T-helper 2 cell treated with Interferon-gamma antibody and Interleukin-4, amounts not matched to agents 5 μg/mL and 100 μg/mL, for 36 hours (primary cell): ENCODE measurements around the gene SCARF2.
A peak's percentile ranks its signal among the peaks of the same experiment; 100 is the strongest.
"Not testable (repeated sequence)": the region's sequence is repeated elsewhere in the genome, so short reads cannot be mapped to it uniquely, and the experiment has no call there.

ENCODE experiments used
- DNase-seq: peaks from one replicate; pipeline ENCODE4 v3.0.0; 2021; ENCODE audit warnings: low spot score
- H3K27ac Mint-ChIP-seq: one replicate; pipeline ENCODE4 v1.8.0; 2021; ENCODE audit warnings: mild to moderate bottlenecking, mixed read lengths
- H3K27me3 Mint-ChIP-seq: one replicate; pipeline ENCODE4 v1.8.0; 2021; ENCODE audit warnings: low read depth, mixed read lengths
- H3K36me3 Mint-ChIP-seq: one replicate; pipeline ENCODE4 v1.8.0; 2021; ENCODE audit warnings: low read depth, mixed read lengths
- H3K4me1 Mint-ChIP-seq: one replicate; pipeline ENCODE4 v1.8.0; 2021; ENCODE audit warnings: low read depth, mixed read lengths
- H3K4me3 Mint-ChIP-seq: one replicate; pipeline ENCODE4 v1.8.0; 2022; ENCODE audit warnings: mild to moderate bottlenecking, moderate library complexity, mixed read lengths
- H3K9me3 Mint-ChIP-seq: one replicate; pipeline ENCODE4 v1.8.0; 2021; ENCODE audit warnings: mixed read lengths

SCARF2 gene, protein sequence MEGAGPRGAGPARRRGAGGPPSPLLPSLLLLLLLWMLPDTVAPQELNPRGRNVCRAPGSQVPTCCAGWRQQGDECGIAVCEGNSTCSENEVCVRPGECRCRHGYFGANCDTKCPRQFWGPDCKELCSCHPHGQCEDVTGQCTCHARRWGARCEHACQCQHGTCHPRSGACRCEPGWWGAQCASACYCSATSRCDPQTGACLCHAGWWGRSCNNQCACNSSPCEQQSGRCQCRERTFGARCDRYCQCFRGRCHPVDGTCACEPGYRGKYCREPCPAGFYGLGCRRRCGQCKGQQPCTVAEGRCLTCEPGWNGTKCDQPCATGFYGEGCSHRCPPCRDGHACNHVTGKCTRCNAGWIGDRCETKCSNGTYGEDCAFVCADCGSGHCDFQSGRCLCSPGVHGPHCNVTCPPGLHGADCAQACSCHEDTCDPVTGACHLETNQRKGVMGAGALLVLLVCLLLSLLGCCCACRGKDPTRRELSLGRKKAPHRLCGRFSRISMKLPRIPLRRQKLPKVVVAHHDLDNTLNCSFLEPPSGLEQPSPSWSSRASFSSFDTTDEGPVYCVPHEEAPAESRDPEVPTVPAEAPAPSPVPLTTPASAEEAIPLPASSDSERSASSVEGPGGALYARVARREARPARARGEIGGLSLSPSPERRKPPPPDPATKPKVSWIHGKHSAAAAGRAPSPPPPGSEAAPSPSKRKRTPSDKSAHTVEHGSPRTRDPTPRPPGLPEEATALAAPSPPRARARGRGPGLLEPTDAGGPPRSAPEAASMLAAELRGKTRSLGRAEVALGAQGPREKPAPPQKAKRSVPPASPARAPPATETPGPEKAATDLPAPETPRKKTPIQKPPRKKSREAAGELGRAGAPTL

DNA sequence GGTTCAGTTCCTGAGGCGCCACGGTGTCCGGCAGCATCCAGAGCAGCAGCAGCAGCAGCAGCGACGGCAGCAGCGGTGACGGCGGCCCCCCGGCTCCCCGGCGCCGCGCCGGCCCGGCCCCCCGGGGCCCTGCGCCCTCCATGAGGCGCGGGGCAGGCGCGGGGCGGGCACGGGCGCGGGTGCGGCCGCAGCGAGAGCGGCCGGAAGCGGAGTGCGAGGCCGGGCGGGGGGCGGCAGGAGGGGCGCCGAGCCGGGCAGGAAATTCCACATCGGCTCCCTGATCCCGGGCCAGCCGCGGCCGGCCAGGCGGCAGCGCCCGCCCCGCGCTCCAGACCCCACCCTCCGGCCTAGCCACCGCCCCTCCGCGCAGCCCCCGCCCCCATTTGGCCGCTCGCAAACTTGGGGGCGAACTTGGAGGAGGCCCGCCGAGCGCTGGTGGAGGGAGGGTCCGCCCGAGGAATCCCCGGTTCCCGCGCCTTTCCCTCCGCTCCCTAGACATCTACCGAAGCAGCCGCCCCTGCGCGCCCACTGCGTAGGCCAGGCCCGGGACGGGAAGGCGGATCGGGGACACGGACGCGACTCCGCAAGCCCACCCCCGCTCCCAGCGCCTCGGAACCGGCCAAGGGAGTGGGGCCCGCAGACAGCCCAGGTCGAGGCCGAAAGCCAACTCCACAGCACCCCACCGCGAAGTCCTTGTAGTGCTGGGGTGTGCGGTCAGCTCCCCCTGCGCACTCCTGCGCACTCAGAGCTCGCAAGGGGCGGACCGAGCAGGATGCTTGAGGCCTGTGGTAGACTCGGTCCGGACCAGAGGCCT lies at the start of gene SCARF2:
TSS of gene SCARF2 (minus strand) at position 213 of the 814 bp plus-strand sequence. CDS start at position 142, 71 bp downstream.
- Mint-ChIP-seq H3K36me3 (peaks cover 11% of the 10 kb centered on the region), H3K4me1 (peaks cover 4% of the 10 kb centered on the region), H3K4me3 (peak within 1 kb of the TSS; percentile 67), H3K9me3 (no peaks in the 10 kb centered on the region), H3K27me3 (peaks cover 54% of the 10 kb centered on the region), H3K27ac (peak within 1 kb of the TSS; percentile 29)
- no peak for DNase-seq

- Mint-ChIP-seq H3K9me3 (no peaks in the 10 kb centered on the region), H3K4me1 (peaks cover 18% of the 10 kb centered on the region), H3K27ac (no peak overlapping the region), H3K4me3 (no peak overlapping the region), H3K36me3 (peaks cover 41% of the 10 kb centered on the region), H3K27me3 (no peaks in the 10 kb centered on the region)
- no peak for DNase-seq
Measured at GRCh38 chr22:20486229-20486628, 48.6 kb upstream of the SCARF2 start.

- Mint-ChIP-seq H3K27ac (no peak overlapping the region), H3K27me3 (no peaks in the 10 kb centered on the region), H3K36me3 (peaks cover 44% of the 10 kb centered on the region), H3K4me3 (no peak overlapping the region), H3K4me1 (peaks cover 14% of the 10 kb centered on the region), H3K9me3 (no peaks in the 10 kb centered on the region)
- DNase-seq = no peak
Measured at GRCh38 chr22:20484948-20485683, 47.5 kb upstream of the SCARF2 start.

GRCh38 chr22:20483771-20484170 lies 46.1 kb upstream of the SCARF2 start:
- no peak for DNase-seq
- Mint-ChIP-seq H3K27me3 (no peaks in the 10 kb centered on the region), H3K4me1 (peaks cover 17% of the 10 kb centered on the region), H3K36me3 (peaks cover 44% of the 10 kb centered on the region), H3K9me3 (no peaks in the 10 kb centered on the region), H3K4me3 (no peak overlapping the region), H3K27ac (no peak overlapping the region)

- H3K27ac Mint-ChIP-seq, DNase-seq, H3K27me3 Mint-ChIP-seq, H3K9me3 Mint-ChIP-seq, H3K4me3 Mint-ChIP-seq: not testable (repeated sequence)
- peaks cover 16% of the 10 kb centered on the region for H3K4me1 Mint-ChIP-seq
- peaks cover 39% of the 10 kb centered on the region for H3K36me3 Mint-ChIP-seq
Measured at GRCh38 chr22:20483143-20483506, 45.5 kb upstream of the SCARF2 start.

DNA sequence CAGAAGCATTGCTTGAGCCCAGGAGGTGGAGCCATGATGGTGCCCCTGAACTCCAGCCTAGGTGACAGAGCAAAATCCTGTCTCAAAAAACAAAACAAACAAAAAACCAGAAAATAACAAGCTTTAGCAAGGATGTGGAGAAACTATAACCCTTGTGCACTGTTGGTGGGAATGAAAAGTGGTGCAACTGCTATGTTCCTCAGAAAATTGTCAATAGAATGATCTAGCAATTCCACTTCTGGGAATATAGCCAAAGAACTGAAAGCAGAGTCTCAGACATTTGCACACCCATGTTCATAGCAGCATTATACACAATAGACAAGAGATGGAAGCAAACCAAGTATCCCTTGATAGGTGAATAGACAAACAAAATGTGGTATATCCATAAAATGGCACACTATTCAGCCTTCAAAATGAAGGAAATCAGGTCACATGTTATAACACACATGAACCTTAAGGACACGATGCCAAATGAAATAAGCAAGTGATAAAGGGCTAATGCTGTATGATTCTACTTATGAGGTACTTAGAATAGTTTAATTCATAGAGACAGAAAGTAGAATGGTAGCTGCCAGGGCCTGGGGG lies 42.1 kb upstream of the SCARF2 start:
- no peaks in the 10 kb centered on the region for H3K27me3 Mint-ChIP-seq
- no peak overlapping the region for H3K4me3 Mint-ChIP-seq
- H3K27ac Mint-ChIP-seq = peak overlapping the region; percentile 4
- peaks cover 33% of the 10 kb centered on the region for H3K36me3 Mint-ChIP-seq
- H3K4me1 Mint-ChIP-seq = peaks cover 26% of the 10 kb centered on the region
- no peaks in the 10 kb centered on the region for H3K9me3 Mint-ChIP-seq
- DNase-seq = no peak

DNA sequence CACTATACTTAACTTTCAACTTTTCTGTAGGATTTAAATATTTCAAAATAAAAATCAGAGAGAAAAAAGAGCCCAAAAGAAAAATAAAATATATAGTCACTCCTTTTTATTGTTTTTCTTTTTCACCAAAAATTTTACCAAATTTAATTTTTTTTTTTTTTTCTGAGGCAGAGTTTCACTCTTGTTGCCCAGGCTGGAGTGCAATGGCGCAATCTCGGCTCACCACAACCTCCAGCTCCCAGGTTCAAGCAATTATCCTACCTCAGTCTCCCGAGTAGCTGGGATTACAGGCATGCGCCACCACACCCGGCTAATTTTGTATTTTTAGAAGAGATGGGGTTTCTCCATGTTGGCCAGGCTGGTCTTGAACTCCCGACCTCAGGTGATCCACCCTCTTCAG lies 40.4 kb upstream of the SCARF2 start:
- not testable (repeated sequence) for H3K27me3 Mint-ChIP-seq, H3K9me3 Mint-ChIP-seq, DNase-seq, H3K4me3 Mint-ChIP-seq, H3K27ac Mint-ChIP-seq
- H3K4me1 Mint-ChIP-seq = peaks cover 31% of the 10 kb centered on the region
- H3K36me3 Mint-ChIP-seq = peaks cover 27% of the 10 kb centered on the region

DNA sequence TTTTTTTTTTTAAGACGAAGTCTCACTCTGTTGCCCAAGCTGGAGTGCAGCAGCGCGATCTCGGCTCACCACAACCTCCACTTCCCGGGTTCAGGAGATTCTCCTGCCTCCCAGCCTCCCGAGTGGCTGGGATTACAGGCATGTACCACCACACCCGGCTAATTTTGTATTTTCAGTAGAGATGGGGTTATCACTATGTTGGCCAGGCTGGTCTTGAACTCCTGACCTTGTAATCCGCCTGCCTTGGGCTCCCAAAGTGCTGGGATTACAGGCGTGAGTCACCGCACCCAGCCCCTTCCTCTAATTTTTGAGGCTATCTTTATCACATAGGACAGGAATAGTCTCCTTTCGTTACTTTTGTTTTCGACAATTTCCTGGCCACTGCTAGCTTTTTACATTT lies 37.9 kb upstream of the SCARF2 start:
- Mint-ChIP-seq H3K4me3 (peak overlapping the region; percentile 51), H3K27ac (peak overlapping the region; percentile 75), H3K4me1 (peaks cover 34% of the 10 kb centered on the region), H3K36me3 (peaks cover 32% of the 10 kb centered on the region)
- H3K27me3 Mint-ChIP-seq, DNase-seq, H3K9me3 Mint-ChIP-seq: not testable (repeated sequence)

GRCh38 chr22:20475115-20475436 lies 37.5 kb upstream of the SCARF2 start:
- Mint-ChIP-seq H3K4me1 (peaks cover 31% of the 10 kb centered on the region), H3K27ac (peak overlapping the region; percentile 75), H3K4me3 (peak overlapping the region; percentile 51), H3K9me3 (no peaks in the 10 kb centered on the region), H3K27me3 (no peaks in the 10 kb centered on the region), H3K36me3 (peaks cover 31% of the 10 kb centered on the region)
- no peak for DNase-seq

DNA sequence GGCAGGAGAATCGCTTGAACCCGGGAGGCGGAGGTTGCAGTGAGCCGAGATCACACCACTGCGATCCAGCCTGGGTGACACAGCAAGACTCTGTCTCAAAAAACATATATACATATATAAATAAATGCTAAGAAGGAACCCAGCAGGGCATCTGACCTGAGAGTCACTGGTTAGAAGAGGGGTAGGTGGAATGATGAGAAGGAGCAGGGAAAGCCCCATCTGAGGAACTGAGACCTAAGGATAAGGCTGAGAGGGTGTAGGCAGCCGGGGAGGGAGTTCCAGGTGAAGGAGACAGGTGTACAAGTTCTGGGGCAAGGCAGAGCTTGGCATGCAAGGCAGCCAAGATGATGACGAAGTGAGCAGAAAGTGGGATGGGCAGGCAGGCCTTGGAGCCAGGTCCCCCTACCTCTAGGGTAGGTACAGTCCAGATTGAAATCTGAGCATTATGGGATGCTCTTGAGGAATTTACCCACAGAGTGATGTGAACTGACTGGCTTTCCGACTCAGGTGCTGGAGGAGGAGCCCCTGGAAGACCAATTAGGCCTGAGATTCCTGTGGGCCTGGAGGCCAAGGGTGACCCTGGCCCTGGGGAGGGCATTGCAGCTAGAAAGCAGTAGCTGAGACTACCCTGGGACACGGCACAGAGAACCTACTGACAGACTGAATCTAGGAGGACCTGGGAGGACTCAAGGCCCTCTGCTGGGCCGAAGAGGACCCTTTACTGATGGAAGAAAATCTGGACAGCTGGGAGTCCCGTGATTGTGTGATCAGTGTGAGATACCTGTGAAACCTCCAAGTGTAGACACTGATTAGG lies 35.2 kb upstream of the SCARF2 start:
- H3K9me3 Mint-ChIP-seq = no peaks in the 10 kb centered on the region
- H3K36me3 Mint-ChIP-seq = peaks cover 33% of the 10 kb centered on the region
- peak overlapping the region; percentile 78 for H3K27ac Mint-ChIP-seq
- H3K27me3 Mint-ChIP-seq = no peaks in the 10 kb centered on the region
- H3K4me3 Mint-ChIP-seq = no peak overlapping the region
- DNase-seq = no peak
- H3K4me1 Mint-ChIP-seq = peaks cover 30% of the 10 kb centered on the region

DNA sequence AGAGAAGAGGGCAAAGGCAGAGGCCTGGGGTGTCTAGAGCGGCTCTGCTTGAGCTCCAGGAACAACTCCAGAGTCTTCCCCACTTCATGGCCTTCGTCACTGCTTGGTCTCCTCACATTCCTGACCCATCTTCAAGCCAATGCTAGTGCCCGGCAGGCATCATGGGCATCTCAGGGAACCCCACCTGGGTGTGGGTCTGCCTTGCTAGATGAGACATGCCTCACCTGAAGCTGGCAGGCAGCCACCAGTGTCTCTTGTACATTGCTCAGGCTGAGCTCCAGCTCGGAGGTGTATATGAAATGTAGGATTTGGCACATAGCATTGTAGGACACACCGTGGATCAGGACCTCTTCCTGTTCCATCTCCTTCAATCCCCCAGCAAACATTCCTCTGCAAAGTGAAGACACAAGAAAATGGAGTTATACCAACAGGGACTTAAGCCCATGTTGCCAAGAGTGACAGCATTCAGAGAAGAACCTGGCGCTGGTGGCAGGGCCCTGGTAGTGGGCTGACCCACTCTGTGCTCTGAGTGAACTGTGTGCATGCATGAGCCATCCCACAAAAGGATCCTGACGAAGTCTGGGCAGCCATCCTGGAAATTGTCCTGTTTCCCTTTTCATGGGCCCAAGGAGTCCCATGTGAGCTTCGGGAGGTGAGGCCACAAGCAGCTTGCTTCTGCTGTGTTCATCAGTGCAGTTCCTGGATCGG lies 33.7 kb upstream of the SCARF2 start:
- peaks cover 36% of the 10 kb centered on the region for H3K36me3 Mint-ChIP-seq
- H3K4me3 Mint-ChIP-seq = no peak overlapping the region
- no peak overlapping the region for H3K27ac Mint-ChIP-seq
- no peaks in the 10 kb centered on the region for H3K9me3 Mint-ChIP-seq
- H3K27me3 Mint-ChIP-seq = no peaks in the 10 kb centered on the region
- no peak for DNase-seq
- H3K4me1 Mint-ChIP-seq = peaks cover 38% of the 10 kb centered on the region

DNA sequence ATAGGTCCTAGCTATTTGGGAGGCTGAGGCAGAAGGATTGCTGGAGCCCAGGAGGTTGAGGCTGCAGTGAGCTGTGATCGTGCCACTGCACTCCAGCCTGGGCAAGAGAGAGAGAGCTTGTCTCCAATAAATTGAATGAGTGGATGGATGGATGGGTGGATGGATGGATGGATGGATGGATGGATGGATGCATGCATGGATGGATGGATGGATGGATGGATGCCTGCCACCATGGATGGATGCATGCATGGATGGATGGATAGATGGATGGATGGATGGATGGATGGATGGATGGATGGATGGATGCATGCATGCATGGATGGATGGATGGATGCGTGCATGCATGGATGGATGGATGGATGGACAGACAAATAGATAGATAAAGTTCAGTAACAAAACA lies 32.9 kb upstream of the SCARF2 start:
- peaks cover 36% of the 10 kb centered on the region for H3K36me3 Mint-ChIP-seq
- not testable (repeated sequence) for H3K4me3 Mint-ChIP-seq, H3K9me3 Mint-ChIP-seq, H3K27ac Mint-ChIP-seq, DNase-seq, H3K27me3 Mint-ChIP-seq
- H3K4me1 Mint-ChIP-seq = peaks cover 36% of the 10 kb centered on the region
